Vagina (tissue), 2 donors: ENCODE data around the gene TNPO3. TPM values are rescaled to one million over a fixed set of nuclear protein-coding genes. Genes with fewer than 3 reads are reported as not detected.

ENCODE experiments used
- DNase-seq, 2 donors: peaks; one replicate each; pipeline ENCODE4 v3.0.0-alpha.2; 2017; ENCODE audit errors: extremely low spot score in 2 of 2
- H3K27ac ChIP-seq: fragments of 200-600 bp; sonication (generic); one replicate; pipeline ENCODE4 v1.5.1; 2019
- H3K27me3 ChIP-seq: fragments of 200-600 bp; sonication (generic); one replicate; pipeline ENCODE4 v1.5.1; 2019
- H3K36me3 ChIP-seq, 2 donors: fragments of 200-600 bp; sonication (generic); one replicate each; pipeline ENCODE4 v1.5.1; 2017 to 2019
- H3K4me1 ChIP-seq: fragments of 200-600 bp; sonication (generic); one replicate; pipeline ENCODE4 v1.5.1; 2019
- H3K4me3 ChIP-seq, 2 donors: fragments of 200-600 bp; sonication (generic); 1 replicate in 1 of 2; 2 replicates in 1 of 2; pipeline ENCODE4 v1.5.1; 2016 to 2019
- H3K9me3 ChIP-seq: fragments of 200-600 bp; sonication (generic); one replicate; pipeline ENCODE4 v1.5.1; 2019
- CTCF ChIP-seq, 3 experiments: fragments of 450-650 bp in 2 of 3; fragments of 200-600 bp in 1 of 3; sonication (generic) in 1 of 3; IDR thresholded peaks; one replicate each; pipeline ENCODE4 v1.5.1; 2017 to 2019; ENCODE audit warnings: antibody characterized with exemption in 3 of 3, mild to moderate bottlenecking in 2 of 3, moderate library complexity in 2 of 3
- POLR2A ChIP-seq, 2 donors: fragments of 450-650 bp; IDR thresholded peaks; one replicate each; pipeline ENCODE4 v1.6.1; 2017; ENCODE audit warnings: antibody characterized with exemption in 2 of 2, mild to moderate bottlenecking in 2 of 2, moderate library complexity in 2 of 2
- POLR2AphosphoS5 ChIP-seq, 2 donors: sonication (generic); formaldehyde crosslinking; IDR thresholded peaks; one replicate each; pipeline ENCODE4 v1.9.0; 2017; ENCODE audit warnings: antibody characterized with exemption in 2 of 2, mild to moderate bottlenecking in 2 of 2, low read depth in 1 of 2; ENCODE audit not compliant: insufficient read depth in 1 of 2
- intact Hi-C: fragments of 100-400 bp; cut with DNase I; formaldehyde crosslinking; loops from one replicate; pipeline ENCODE4 v1.15.1; 2023
- total RNA-seq: library from RNA; depleted of rRNA; stranded (reverse); fragments of >200 nt; gene quantifications from one replicate; pipeline ENCODE4 v1.2.3, GENCODE V29; 2016

Gene TNPO3
- total RNA-seq, 1 donor from 2014 or later, result 33.9 TPM

- Histone ChIP-seq H3K9me3 (no peaks in the 10 kb centered on the region), H3K27me3 (no peaks in the 10 kb centered on the region), H3K4me3 (no peak overlapping the region), H3K27ac (no peak overlapping the region), H3K36me3 (peaks cover 0 to 22% of the 10 kb centered on the region in 2 donors), H3K4me1 (no peaks in the 10 kb centered on the region)
- intact Hi-C loops, result no loop called here
- DNase-seq, result no peak
- TF ChIP-seq POLR2A (IDR thresholded peaks at IDR 0.05) (no peak), CTCF (IDR thresholded peaks at IDR 0.05) (no peak), POLR2AphosphoS5 (IDR thresholded peaks at IDR 0.05; ENCODE audit: insufficient read depth in 1 of 2, low read depth in 1 of 2) (no peak)
These were observed 45.5 kb downstream of the TNPO3 start for GRCh38 chr7:129009437-129009836.

GRCh38 chr7:129008645-129009414 is 46.1 kb downstream of the TNPO3 start:
- Histone ChIP-seq H3K4me3 (no peak overlapping the region), H3K9me3 (no peaks in the 10 kb centered on the region), H3K4me1 (no peaks in the 10 kb centered on the region), H3K27ac (no peak overlapping the region), H3K27me3 (no peaks in the 10 kb centered on the region), H3K36me3 (peaks cover 0 to 20% of the 10 kb centered on the region in 2 donors)
- DNase-seq, result no peak
- intact Hi-C loops, result no loop called here
- TF ChIP-seq POLR2A (IDR thresholded peaks at IDR 0.05) (no peak), POLR2AphosphoS5 (IDR thresholded peaks at IDR 0.05; ENCODE audit: insufficient read depth in 1 of 2, low read depth in 1 of 2) (no peak), CTCF (IDR thresholded peaks at IDR 0.05) (no peak)

GRCh38 chr7:129007572-129007971 is 47.3 kb downstream of the TNPO3 start:
- H3K4me3 ChIP-seq, result no peak overlapping the region
- H3K27ac ChIP-seq, result no peak overlapping the region
- no peak for TF ChIP-seq POLR2AphosphoS5 (IDR thresholded peaks at IDR 0.05; ENCODE audit: insufficient read depth in 1 of 2, low read depth in 1 of 2)
- no peak for TF ChIP-seq POLR2A (IDR thresholded peaks at IDR 0.05)
- no peak for TF ChIP-seq CTCF (IDR thresholded peaks at IDR 0.05)
- intact Hi-C loops, result no loop called here
- no peak for DNase-seq
- H3K27me3 ChIP-seq, result no peaks in the 10 kb centered on the region
- H3K4me1 ChIP-seq, result no peaks in the 10 kb centered on the region
- peaks cover 0 to 19% of the 10 kb centered on the region in 2 donors for H3K36me3 ChIP-seq
- H3K9me3 ChIP-seq, result no peaks in the 10 kb centered on the region

- H3K27me3 ChIP-seq, result no peaks in the 10 kb centered on the region
- intact Hi-C loops, result no loop called here
- DNase-seq, result no peak
- H3K9me3 ChIP-seq, result no peaks in the 10 kb centered on the region
- H3K4me3 ChIP-seq, result no peak overlapping the region
- H3K36me3 ChIP-seq, result peaks cover 0 to 25% of the 10 kb centered on the region in 2 donors
- TF ChIP-seq CTCF (IDR thresholded peaks at IDR 0.05) (no peak), POLR2A (IDR thresholded peaks at IDR 0.05) (no peak), POLR2AphosphoS5 (IDR thresholded peaks at IDR 0.05; ENCODE audit: insufficient read depth in 1 of 2, low read depth in 1 of 2) (no peak)
- no peaks in the 10 kb centered on the region for H3K4me1 ChIP-seq
- H3K27ac ChIP-seq, result no peak overlapping the region
These were observed 48.1 kb downstream of the TNPO3 start for GRCh38 chr7:129006636-129007414.
